Nucleus accumbens (tissue), 56 donors: ENCODE results near the gene FAM151A.

Experiments used
- DNase-seq, 56 donors: peaks; one replicate each; lab custom pipeline; 2025; lab: John Stamatoyannopoulos, UW

The FAM151A gene

DNA sequence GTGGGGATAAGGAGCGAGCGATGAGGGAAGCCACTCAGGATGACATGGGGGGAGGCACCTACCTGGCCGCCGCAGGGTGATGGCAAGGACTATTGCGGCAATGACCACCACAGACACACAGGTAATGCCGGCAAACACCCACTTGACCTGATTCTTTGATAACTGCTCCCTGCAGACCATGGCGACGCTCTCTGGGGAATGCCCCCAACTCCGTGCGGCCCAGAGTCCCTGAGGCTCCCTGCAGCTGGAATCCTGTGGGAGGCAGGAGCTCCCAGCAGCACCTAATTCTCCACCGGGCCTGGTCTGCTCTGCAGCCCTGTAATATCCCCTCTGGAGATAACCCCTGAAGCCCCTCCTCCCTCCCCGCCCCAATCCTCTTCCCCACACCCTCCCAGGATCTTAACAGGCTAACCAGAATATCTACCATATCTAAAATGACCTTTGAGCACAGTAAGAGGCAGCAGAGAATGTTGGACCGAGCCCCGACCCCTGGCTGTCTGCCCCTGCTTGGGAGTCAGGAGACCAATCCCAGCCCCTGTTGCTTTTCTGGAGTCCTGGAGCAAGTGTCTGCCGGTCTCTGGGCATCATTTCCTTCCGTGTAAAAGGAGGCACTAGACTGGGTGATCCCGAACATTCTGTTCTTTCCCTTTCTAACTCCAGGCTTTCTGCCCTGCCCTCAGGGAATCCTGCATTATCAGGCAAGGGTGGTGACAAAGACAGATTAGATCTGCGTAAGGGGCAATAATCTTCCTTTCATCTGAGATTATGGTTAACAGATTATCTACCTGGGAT is at the start of gene FAM151A:
Gene FAM151A (minus strand): TSS at position 310 of the 792 bp plus-strand sequence. CDS start 130 bp downstream, at position 180.
- DNase-seq: no peak

DNA sequence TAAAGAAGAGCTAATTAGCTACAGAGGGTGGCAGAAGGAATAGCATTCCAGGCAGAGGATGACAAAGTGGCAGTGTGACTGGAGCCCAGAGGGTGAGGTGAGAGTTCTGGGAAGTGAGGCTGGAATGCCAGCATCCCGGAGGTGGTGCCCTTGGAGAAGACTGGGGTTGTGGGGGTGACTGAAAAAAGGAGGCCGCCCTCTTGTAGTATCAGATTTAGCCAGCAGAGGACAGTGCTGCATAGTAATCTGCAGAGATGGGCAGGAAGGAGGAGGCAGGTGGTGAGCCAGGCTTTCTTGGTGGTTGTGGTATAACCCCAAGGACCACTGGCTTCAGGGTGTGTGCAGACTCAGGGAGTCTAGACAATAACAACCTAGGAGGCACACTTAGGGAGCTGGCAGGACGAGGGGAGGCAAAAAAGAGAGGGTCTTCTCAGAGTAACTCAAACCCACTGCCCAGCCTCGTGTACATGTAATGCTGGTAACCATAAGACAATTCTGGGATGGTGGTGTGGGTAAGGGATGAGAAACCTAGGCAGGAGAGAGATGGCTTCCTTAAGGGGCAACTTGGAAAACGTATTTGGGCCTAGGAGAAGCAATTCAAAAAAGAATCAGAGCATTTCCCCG is 48.8 kb upstream of the FAM151A start:
- peak in 23 of 56 donors; percentile 1 to 55 (median 11) for DNase-seq

DNA sequence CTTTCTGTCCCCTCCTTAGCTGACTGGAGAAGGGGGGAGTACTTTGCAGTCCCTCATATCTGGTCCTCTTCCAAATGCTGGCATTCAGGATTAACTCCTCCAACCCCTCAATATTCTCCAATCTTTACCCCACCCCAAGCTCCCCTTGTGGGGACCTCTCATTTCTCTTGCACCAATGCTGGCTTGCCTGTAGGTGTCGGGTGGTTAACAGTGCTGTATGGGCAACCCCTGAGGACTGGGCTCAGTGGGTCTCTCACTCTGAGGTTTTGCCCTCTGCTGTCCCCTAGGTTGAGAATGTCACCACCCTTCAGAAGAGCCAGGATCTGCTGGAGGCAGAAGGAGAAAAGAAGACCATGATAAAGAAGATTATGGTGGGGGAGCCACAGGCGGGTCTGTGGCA is 45.2 kb upstream of the FAM151A start:
- no peak for DNase-seq

DNA sequence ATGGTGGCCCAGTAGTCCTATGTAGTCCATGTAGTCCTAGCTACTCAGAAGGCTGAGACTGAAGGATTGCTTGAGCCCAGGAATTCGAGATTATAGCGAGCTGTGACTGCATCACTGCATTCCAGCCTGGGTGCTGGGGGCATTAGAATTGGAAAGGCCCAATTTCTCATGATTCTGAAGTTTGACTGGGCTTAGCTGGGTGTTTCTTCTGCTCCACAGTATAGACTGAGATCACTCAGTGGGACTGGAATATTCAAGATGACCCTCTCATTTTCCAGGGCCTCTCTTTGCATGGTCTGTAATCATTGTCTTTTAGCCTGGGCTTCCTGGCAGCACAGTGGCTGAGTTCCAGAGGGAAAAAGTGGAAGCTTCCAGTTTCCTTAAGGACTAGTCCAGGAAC is 44.5 kb upstream of the FAM151A start:
- DNase-seq: no peak

DNA sequence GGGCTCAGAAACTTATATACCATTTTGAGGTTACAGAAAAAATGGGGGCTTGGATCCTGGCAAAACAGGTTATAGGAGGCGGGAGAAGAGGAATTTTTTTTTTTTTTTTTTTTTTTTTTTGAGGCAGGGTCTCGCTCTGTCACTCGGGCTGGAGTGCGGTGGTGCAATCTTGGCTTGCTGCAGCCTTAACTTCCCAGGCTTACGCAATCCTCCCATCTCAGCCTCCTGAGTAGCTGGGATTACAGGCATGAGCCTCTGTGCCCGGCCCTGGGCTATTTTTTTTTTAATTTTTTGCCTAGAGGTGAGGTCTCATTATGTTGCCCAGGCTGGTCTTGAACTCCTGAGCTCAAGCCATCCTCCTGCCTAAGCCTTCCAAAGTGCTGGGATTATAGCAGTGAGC is 43.0 kb upstream of the FAM151A start:
- DNase-seq: no peak

DNA sequence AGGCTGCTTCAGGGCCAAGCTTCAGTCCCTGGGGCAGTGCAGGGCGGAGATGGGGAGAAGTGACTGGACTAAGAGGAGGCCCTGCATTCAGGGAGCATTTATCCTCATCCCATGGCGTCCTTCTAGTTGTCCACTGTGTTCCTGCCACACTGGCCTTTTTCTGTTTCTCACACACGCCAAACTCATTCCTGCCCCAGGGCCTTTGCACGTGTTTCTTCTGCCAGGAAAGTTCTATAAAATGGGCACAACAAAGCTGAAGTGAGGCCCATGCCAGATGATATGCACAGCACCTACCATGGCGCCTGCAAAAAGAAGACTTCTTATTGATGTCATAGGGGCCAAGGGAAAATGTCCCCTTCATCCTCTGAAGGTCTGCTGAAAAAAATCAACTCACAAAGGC is 42.5 kb upstream of the FAM151A start:
- DNase-seq: no peak

DNA sequence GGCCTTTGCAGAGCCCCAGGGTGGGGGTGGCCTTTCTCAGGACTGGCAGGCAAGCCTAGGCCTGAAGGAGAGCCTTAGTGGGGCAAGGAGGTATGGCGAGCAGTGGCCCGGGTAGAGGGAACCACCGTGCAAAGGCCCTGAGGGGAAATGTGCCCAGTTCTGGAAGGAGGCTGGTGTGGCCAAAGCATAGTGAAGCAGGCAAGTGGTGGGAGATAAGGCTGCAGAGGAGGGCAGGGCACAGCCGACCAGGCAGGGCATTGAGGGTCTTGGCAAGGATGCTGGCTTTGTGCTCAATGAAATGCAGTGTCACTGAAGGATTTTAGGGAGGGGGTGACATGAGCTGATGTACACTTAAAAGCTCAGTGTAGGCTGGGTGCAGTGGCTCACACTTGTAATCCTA is 41.0 kb upstream of the FAM151A start:
- no peak for DNase-seq

DNA sequence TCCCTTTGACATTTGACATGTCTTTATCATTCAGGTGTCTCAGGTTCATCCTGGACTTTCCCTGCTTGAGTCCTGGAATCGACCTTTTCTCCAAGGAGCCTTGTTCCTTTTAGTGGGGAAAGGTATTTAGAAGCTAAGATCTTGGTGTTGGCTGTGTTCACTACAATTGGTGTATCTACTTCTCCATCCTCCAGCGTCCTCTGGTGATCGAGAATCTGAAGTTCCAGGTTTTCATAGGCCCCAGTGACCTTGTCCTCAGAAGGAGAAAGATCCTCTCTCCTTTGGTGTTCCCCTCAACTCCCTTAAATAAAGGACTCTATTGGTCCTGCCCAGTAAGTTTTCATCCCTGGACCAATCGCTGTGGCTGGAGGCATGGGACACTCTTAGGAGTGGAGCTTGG is 40.4 kb upstream of the FAM151A start:
- DNase-seq: no peak

DNA sequence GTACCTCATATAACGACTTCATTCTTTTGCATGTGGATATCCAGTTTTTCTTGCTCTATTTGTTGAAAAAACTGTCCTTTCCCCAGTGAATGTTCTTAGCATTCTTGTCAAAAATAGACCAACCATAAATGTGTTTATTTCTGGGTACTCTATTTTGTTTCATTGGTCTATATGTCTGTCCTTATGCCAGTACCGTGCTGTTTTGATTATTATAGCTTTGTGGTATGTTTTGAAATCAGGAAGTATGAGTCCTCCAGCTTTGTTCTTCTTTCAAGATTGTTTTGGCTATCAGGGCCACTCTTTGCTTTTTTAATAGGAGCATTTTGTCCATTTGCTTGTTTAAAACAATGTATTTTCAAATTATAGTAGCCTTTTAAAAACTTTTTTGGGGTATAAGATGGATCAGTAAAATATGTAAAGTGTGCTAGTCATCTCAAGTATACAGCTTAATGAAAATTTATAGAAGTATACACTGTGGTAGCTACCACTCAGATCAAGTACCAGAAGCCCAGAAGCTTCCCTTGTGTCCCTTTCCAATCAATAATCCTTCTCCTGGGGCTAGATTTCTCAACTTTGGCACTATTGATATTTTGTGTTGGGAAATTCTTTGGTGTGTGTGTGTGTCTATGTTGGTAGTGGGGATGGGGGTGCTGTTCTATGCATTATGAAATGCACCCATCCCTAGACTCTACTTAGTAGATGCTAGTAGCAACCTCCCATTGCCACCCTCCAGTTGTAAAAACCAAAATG is 35.0 kb upstream of the FAM151A start:
- DNase-seq: no peak

DNA sequence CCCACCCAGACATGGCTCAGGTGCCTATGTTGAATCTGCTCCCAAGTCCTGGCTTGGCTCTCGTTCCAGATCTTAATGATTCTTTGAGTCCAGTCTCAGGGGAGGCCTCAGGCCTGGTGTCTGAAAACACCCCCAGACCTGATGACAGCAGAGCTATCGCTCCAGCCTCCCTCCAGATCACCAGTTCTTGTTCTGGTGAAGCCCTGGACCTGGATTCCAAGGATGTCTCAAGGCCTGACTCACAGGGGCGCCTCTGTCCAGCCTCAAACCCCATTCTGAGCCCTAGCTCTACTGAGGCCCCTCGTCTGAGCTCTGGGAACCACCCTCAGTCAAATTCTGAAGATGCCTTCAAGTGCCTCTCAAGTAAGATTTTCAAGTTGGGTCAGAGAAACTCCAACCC is 29.7 kb upstream of the FAM151A start:
- no peak for DNase-seq

DNA sequence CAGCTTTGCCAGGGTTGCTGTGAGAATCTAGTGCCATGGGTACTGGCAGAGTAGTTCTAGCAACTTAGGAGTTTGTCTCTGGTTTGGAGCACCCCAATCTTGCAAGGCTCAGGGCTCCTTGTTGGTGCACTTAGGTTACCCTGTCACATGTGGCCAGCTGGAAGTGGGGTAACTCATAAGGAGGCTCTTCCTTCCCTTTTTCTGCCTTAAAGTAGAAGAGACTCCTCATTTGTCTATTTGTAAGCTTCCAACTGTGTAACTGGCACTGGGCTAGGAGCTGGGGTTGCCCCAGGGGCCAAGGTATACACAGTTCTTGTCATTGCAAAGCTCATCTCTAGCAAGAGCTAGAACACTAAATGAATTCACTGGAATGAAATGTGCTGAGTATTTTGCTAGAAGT is 28.8 kb upstream of the FAM151A start:
- DNase-seq: no peak

DNA sequence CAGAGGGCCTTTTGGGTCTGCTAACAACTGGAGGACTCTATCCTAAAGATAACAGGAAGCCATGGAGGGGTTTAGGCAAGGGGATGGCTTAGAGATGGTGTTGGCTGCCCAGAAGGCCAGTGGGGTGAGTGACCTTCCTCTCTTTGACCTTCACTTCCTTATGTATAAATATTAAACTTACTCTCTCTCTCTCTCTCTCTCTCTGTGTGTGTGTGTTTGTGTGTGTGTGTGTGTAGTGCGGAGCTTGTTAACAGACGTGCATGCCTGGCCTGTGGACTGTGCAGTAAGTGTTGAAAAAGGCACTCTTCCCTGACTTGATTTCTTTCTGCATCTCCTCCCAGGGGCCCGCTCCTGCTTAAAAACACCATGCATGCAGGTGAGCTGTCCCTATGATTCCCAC is 28.3 kb upstream of the FAM151A start:
- no peak for DNase-seq

DNA sequence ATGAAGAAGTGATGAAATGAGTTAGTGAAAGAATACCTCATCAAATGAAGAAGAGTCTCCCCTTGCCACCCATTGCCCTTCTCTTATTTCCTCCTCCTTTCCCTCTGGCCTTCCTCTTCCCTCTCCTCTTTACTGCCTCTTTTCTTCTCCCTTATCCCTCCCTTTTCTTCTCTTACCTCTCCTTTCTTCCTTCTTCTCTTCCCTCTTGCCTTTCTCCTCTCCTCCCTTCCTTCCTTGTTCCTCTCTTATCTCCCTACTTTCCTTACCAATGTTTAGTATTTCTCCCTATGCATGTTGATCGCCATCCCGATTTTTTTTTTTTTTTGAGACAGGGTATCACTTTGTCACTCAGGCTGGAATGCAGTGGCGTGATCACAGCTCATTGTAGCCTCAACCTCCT is 27.1 kb upstream of the FAM151A start:
- no peak for DNase-seq

DNA sequence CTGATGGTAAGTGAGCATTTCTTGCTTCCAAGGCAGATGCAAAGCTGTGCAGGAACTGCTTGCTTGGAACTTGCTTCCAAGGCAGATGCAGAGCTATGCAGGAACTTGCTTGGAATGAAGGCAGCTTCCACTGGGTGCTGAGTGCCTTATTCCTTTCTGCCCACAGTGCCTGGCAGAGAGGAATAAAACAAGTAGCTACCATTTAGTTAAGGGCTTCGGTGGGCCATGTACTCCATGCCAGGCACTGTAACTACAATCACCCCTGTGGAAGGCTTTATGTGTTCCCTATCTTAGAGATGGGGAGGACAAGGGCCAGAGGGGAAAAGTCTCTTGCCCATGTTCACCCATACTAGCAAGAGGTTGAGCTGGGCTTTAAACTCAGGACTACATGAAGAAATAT is 26.6 kb upstream of the FAM151A start:
- DNase-seq: no peak

DNA sequence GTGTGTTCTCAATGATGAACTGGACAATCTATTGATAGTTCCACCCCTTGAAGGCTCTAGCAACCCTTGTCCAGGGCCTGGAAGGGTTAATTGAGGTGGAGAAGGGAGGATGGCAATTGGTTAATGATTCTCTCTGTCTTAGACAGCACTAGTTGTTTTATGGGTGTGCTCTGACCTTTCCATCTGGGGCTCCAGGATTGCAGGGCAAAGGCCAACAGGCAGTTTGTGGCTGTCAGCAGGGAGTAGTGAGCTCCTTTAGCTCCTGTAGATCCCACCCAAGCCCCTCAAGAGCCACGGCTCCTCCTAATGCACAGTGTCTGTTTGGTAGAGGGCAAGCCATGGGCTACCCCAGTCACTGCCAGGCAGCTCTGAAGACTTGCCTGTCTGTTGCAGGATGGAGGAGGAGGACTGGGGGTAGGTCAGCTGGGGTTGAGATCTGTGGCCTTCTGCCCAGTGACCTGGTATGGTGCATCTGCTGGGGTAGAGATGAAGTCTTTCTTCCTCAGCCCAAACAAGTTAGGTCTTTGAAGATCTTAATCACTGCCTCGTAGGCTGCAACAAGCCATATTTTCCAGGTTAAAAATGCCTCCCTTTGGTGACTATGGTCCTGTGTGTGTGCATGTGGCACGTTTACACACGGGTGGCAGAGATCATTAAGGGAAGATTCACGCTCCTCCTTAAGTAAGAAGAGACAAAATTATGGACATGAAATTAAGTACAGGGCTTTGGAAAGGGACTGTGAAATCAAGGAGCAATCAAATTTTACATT is 26.0 kb upstream of the FAM151A start:
- DNase-seq: no peak

DNA sequence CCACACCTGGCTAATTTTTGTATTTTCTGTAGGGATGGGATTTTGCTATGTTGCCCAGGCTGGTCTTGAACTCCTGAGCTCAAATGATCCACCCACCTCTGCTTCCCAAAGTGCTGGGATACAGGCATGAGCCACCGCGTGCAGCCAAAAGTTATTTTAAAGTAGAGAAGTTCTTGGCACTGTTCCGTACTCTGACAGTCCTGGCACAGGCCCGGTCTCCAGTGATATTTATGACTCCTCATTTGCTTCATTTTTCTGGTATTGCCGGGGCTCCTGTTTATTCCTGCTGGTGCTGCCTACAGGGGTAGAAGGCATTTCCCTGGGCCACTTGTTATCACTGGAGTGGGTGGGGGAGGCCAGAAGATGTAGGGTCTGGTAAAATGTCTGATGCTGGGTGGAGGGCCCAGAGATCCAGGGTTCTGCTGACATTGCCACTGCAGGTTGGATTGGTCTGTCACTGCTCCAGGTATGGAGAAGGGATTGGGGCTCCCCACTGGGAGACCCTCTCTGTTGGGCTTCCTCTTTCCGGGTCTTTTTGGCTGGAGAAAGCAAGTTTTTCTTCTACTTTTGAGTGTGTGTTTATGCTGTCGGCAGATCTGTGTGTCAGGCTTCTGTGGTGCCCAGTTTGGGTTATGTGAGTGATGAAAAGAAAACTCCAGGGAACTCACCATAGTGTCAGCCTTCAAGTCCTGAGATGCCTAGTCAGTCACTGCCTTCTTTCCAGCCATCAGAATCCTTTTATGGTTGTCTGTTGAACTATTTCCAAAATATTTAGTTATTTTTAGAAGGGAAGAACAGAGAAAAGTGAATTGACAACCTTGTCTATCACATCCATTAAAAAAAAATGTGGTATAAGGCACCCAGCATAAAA is 22.7 kb upstream of the FAM151A start:
- DNase-seq: no peak

DNA sequence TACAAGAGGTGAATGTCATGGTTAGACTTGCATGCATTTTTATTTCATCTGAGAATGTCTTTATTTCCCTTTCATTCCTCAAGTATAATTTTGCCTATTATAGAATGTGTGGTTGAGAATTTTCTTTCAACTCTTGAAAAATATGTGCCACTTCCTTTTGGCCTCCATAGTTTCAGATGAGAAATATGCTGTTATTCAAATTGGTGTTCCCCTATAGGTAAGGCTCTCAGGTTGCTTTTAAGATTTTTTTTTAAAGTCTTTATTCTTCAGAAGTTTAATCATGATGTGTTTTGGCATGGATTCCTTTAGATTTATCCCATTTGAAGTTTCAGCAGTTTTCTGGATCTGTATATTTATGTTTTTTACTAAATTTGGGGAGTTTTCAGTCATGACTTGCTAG is 20.4 kb upstream of the FAM151A start:
- DNase-seq: no peak

DNA sequence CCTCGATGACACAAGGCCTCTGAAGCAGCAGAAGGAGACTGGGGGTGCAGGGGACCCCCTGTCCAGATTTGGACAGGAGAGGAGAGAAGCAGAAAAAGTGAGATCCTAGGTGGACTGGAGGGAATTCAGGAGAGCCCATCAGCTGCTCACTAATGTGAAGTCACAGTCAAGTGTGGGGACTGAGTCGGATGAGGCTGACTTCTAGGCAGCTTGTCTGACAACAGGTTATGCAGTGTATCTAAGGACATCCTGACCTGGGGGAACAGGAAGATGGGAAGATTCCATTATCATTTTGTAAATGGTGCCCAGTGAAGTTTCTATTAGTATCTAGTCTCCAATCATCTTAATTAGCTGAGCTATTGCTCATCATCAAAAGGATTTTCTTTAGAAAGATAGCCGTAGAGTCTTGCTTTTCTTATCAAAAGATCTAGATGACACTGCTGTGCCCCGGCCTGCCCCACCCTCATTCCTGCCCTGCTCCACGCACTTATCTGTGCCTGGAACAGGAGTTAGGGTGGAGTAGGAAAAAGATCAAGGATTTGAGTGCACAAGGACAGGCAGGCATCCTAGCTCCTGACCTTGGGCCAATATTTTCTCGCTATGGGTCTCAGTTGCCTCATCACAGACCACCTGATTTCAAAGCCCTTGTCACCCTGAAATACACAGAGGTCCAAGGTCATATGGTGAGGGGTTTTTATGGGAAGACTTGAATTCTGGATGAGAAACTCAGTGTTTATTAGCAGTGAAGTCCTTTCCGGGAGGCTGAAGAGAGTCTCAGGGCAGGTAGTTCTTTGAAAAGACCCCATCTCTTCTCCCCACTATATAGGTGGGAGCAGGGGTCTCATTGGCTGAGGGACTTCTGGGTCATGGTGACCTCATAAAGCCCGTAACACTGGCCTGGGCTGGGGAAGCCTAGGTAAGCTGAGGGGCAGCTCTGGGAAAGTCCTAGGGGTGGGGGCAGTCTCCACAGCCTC is 17.8 kb upstream of the FAM151A start, which contains the start of gene MROH7:
Gene MROH7 (plus strand): TSS at position 924 of the 974 bp plus-strand sequence. CDS start 11,141 bp downstream, outside the sequence.
- no peak for DNase-seq
